Measurements from ENCODE around the gene PPP1R13B. TPM values are rescaled to one million over a fixed set of nuclear protein-coding genes. Genes with fewer than 3 reads are reported as not detected.
A peak's percentile ranks its signal among the peaks of the same experiment; 100 is the strongest.
"Not testable (repeated sequence)": the region's sequence is repeated elsewhere in the genome, so short reads cannot be mapped to it uniquely, and the experiment has no call there.

Gene PPP1R13B
- total and polyA plus RNA-seq, 11 donors = 27.5 to 96.2 (median 75.4) TPM

GRCh38 chr14:103805708-103806107 is 41.7 kb downstream of the PPP1R13B start:
- 55 to 60% (median 57%) methylated on average over 1 of the region's 1 CpG for WGBS, 4 donors
- intact Hi-C loops (cut with DNase I) = loop anchor here in 8 of 10 donors (2.0 to 10.0 kb wide), 8 partner anchors 42 to 177 kb away; partner anchors contain the start of gene PPP1R13B (in 4 of the 8)
- no peaks in the 10 kb centered on the region for H3K27me3 ChIP-seq
- no peaks in the 10 kb centered on the region for H3K36me3 ChIP-seq
- no peak overlapping the region for H3K4me3 ChIP-seq
- TF ChIP-seq POLR2A (IDR thresholded peaks at IDR 0.05) = no peak
- TF ChIP-seq, protein P1, sequence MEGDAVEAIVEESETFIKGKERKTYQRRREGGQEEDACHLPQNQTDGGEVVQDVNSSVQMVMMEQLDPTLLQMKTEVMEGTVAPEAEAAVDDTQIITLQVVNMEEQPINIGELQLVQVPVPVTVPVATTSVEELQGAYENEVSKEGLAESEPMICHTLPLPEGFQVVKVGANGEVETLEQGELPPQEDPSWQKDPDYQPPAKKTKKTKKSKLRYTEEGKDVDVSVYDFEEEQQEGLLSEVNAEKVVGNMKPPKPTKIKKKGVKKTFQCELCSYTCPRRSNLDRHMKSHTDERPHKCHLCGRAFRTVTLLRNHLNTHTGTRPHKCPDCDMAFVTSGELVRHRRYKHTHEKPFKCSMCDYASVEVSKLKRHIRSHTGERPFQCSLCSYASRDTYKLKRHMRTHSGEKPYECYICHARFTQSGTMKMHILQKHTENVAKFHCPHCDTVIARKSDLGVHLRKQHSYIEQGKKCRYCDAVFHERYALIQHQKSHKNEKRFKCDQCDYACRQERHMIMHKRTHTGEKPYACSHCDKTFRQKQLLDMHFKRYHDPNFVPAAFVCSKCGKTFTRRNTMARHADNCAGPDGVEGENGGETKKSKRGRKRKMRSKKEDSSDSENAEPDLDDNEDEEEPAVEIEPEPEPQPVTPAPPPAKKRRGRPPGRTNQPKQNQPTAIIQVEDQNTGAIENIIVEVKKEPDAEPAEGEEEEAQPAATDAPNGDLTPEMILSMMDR (IDR thresholded peaks at IDR 0.05) = no peak
- H3K4me1 ChIP-seq = peaks cover 3 to 77% (median 30%) of the 10 kb centered on the region in 12 donors
- peak overlapping the region in 7 of 12 donors; percentile 2 to 47 (median 18) for H3K27ac ChIP-seq
- no peak for DNase-seq
- no peaks in the 10 kb centered on the region for H3K9me3 ChIP-seq
- ATAC-seq = peak in 1 of 4 donors; percentile 41

GRCh38 chr14:103803661-103804060 is 43.7 kb downstream of the PPP1R13B start:
- Histone ChIP-seq H3K9me3 (no peaks in the 10 kb centered on the region), H3K36me3 (no peaks in the 10 kb centered on the region), H3K4me3 (no peak overlapping the region), H3K4me1 (peaks cover 3 to 69% (median 27%) of the 10 kb centered on the region in 12 donors), H3K27ac (no peak overlapping the region), H3K27me3 (no peaks in the 10 kb centered on the region)
- intact Hi-C loops (cut with DNase I) = loop anchor here in 1 of 10 donors (10.0 kb wide), 1 partner anchor 171 kb away; no protein-coding TSS in a partner anchor
- TF ChIP-seq, protein P1 (IDR thresholded peaks at IDR 0.05) = no peak
- TF ChIP-seq POLR2A (IDR thresholded peaks at IDR 0.05) = no peak
- ATAC-seq = no peak
- DNase-seq = no peak

DNA sequence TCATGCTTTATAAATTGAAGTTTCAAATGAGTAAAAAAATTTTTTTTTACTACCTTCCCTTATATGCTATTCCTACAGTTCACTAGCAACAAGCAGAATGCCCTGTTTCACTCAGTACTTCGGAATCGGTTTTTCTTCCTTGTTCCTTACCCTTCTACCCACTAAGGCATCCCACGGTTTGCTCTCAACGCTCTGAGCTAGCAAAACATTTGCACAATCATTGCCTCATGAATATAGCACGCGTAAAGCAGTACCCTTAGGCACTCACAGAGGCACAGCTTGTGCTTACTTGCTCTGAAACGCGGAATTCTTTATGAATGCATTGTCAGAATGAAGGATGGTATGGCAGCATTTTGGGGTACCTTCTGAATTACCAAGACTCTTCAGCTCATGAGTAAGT is 45.0 kb downstream of the PPP1R13B start:
- 76 to 86% (median 79%) methylated on average over 8 of the region's 8 CpGs for WGBS, 4 donors

GRCh38 chr14:103801459-103801858 is 45.9 kb downstream of the PPP1R13B start:
- H3K36me3 ChIP-seq = peaks cover 0 to 9% (median 3%) of the 10 kb centered on the region in 9 donors
- ATAC-seq (peak in 3 of 4 donors; percentile 57 to 84 (median 81)), DNase-seq (no peak)
- TF ChIP-seq, protein P1 (IDR thresholded peaks at IDR 0.05) = no peak
- no peak for TF ChIP-seq POLR2A (IDR thresholded peaks at IDR 0.05)
- no peaks in the 10 kb centered on the region for H3K9me3 ChIP-seq
- H3K4me1 ChIP-seq = peaks cover 0 to 47% (median 21%) of the 10 kb centered on the region in 12 donors
- no peak overlapping the region for H3K4me3 ChIP-seq
- no peaks in the 10 kb centered on the region for H3K27me3 ChIP-seq
- intact Hi-C loops (cut with DNase I) = loop anchor here in 1 of 10 donors (10.0 kb wide), 1 partner anchor 173 kb away; no protein-coding TSS in a partner anchor
- H3K27ac ChIP-seq = no peak overlapping the region
- 52 to 60% (median 56%) methylated on average over 4 of the region's 4 CpGs for WGBS, 4 donors

More for the DNA sequence above, 45.0 kb downstream of the PPP1R13B start:
- DNase-seq (no peak), ATAC-seq (no peak)
- Histone ChIP-seq H3K27me3 (no peaks in the 10 kb centered on the region), H3K27ac (no peak overlapping the region), H3K36me3 (no peaks in the 10 kb centered on the region), H3K9me3 (no peaks in the 10 kb centered on the region), H3K4me1 (peaks cover 0 to 56% (median 24%) of the 10 kb centered on the region in 12 donors), H3K4me3 (no peak overlapping the region)
- TF ChIP-seq, protein P1 (IDR thresholded peaks at IDR 0.05) = no peak
- no peak for TF ChIP-seq POLR2A (IDR thresholded peaks at IDR 0.05)
- intact Hi-C loops (cut with DNase I) = loop anchor here in 1 of 10 donors (10.0 kb wide), 1 partner anchor 172 kb away; no protein-coding TSS in a partner anchor

DNA sequence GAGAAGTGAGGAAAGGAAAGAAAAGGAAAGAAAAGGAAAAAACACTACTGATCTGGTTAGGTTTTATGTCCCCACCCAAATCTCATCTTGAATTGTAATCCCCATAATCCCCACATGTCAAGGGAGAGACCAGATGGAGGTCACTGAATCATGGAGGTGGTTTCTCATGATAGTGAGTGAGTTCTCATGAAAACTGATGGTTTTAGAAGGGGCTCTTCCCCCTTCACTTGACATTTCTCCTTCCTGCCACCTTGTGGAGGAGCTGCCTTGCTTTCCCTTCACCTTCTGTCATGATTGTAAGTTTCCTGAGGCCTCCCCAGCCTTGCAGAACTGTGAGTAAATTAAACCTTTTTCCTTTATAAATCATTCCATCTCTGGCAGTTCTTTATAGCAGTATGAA is 54.2 kb downstream of the PPP1R13B start:
- H3K4me3 ChIP-seq; intact Hi-C loops (cut with DNase I); H3K27ac ChIP-seq; H3K9me3 ChIP-seq; ATAC-seq; H3K27me3 ChIP-seq; H3K4me1 ChIP-seq; DNase-seq: not testable (repeated sequence)
- H3K36me3 ChIP-seq = peaks cover 0 to 84% (median 57%) of the 10 kb centered on the region in 9 donors

Data from heart left ventricle (tissue), 16 donors.